Measurements from ENCODE around the gene FEV.

Gene FEV

DNA sequence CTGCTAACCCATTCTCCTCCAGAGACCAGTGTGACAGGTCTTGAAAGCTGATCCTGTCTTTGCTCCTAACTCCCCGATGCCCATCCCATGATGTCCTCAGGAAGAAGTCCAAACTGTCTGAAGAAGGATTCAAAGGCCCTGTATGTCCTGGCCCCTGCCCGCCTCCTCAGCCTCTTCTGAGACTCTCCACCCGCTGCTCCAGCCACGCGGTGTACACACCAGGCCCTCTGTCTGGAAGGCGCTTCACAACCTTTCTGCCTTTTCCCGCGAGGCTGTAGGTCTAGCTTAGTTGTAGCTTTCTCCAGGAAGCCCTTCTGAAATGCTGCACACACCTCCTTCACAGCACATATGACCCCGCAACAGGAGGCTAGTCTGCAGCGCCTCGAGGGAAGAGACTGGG is 31.7 kb upstream of the FEV start:
- DNase-seq: no peak

- no peak for DNase-seq
Measured at GRCh38 chr2:219010873-219011272, 25.9 kb upstream of the FEV start.

GRCh38 chr2:219010162-219010756 is 25.3 kb upstream of the FEV start:
- peak; percentile 43 for DNase-seq

DNA sequence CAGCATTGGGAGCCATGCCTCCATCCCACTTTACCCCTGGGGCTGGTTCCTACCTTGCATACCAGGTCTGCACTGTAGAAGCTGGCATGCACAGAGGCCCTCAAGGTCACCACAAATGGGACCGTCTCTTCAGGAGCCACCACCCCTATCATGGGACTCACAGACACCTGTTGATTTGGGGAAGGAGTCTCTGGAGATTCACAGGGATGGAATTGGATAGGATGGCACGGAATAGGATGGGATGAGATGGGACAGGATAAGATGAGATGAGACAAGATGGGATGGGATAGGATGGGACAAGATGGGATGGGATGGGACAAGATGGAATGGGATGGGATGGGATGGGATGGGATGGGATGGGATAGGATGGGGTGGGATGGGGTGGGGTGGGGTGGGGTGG is 24.3 kb upstream of the FEV start:
- no peak for DNase-seq

DNA sequence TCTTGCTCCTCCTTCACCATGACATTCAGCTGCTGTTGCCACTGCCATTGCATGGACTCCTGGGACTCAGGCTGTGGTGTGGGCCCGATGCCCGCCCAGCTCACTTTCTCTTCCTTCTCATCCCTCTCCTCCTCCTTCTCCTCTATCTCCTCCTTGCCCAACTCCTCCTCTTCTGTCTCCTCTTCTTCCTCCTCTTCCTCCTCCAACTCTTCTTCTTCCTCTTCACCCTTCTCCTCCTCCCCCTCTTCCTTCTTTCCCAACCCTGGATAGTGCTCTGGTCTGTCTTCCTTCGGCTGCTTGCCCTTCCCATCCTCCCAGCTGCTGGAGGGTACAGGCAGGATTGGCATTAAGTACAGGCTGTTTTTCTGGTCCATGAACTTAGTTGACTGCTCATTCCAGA is 19.0 kb upstream of the FEV start:
- no peak for DNase-seq

DNA sequence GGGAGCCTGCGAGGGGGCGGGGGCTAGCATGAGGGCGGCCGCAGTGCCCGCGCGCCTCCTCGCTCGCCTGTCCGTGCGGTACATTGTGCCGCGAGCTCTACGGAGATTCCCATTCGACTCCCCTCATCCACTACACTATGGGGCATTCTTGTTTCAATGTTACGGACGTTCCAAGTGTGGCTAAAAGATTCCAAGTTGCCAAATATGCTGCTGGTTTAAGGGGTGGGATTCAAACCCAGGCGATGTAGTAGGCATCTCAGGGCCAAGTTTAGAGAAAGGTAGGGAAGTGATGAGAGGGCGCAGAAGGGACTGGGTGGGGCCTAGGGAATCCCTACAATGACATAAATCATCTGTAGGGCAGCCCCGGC is 18.3 kb upstream of the FEV start:
- DNase-seq: no peak

DNA sequence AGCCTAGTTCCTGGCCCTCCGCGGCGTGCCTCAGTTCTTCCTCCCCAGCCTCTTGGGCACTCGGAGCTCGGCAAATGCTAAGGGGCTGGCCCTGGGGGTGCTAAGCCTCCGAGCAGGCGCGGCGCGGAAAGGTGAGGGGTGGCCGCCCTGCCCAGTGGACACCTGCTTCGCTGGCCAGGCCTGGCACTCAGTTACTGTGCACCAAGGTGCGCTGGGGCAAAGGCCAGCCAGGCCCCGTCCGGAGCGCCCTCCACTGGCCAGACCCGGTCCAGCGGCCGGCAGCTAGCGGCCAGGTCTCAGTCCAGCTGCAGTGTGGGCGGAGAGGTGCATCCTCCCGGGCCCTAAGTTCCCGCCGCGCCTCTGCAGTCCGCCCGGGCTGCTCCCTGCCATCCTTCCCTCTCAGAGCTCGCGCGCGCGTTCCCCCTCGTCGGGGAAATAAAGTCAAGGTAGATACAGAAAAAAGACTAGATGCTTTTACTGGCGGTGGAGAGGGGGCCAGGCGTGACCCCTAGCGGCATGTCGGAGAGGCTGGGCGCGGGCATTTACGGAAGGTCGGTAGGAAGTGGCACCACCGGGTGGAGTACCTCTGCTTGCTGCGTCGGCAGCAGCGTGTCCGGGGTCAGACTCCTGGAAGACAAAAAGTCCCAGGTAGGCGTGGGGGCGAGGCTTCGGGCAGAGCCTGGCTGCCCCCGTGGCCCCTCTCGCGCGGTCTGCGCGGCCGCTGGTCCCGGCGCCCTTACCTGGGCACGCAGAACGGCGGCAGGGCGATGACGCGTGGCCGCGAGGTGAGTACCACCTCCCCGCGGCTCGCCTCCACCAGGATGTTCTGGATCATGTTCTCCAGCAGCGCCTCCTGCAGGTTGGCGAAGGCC is 17.6 kb upstream of the FEV start:
- peak; percentile 77 for DNase-seq

DNA sequence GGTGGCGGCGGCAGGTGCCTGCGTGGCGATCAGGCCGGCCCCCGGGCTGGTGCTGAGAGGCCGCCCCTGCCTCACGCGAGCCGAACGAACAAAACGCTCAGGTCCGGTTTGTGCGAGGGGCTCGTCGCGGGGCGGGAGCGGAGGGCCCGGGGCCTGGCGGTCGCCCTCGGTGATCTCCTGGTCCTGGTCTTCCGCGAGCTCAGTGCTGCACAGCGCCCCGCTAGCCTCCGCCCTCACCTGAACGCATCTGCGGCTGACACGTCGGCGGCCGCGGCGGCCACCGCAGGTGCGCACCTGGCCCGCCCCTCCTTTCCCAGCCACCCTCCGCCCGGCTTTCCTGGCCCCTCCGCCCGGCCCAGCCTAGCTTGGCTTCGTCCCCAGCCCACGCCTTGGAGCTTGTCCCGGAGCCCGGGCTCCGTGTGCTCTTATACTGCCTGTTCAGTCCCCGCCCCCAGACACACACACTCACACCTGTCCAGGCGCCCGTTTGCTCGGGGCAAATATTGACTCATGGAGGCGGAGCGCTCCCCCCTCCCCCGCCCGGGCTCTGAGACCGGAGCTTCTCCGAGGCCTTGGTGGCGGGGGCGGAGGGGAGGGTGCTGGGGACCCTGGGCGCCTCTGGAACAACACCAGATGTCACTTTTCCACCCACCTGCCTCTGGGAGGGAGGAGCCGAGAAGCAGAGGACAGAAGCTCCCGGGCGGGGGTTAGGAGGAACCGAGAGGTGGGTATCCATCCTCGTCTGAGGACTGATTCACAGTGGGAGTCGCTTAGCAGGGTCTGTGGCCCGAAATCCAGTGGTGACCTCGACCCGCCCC is 16.8 kb upstream of the FEV start:
- DNase-seq: peak; percentile 71

DNA sequence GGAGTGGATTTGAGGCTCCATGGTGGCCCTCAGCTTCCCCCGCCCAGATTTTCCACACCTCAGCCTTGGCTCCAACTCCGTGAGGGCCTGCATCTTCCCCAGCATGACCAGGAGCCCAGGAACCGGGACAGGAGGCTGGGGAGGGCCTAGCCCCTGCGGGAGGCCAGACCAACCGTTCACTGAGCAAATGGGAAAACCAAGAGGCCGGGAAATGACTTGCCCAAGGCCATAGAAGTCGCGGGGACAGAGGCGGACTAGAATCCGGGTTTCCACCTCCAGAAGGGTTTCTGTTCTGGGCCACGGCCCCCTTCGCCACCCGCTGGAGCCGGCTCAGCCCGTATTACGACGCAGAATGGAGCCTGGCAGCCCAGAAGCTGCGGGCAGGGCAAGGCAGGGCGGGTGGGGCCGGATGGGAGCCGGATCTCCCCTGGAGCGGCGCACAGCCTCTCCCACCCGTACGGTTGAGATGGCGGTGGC is 16.2 kb upstream of the FEV start:
- DNase-seq: no peak

DNA sequence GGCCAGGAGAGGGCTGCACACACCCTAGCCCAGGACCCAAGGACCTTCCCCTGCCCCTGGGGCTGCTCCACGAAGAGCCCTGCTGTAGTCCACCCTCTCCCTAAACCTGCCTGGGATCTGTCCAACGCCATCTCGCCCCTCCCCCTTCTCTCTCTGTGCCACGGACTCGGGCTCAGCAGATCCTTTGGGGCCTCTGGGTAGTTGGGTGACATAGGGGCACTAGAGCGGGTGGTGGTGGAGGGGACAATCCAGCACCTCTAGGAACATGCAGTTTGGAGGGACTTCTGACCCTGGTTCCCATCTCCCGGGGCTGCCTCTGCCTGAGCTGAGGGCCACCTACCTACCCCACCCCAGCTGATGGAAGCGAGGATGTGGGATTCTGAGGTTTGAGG is 15.6 kb upstream of the FEV start:
- no peak for DNase-seq

- DNase-seq: no peak
Measured at GRCh38 chr2:218999881-219000568, 15.0 kb upstream of the FEV start.

GRCh38 chr2:218999021-218999880 is 14.3 kb upstream of the FEV start:
- no peak for DNase-seq

GRCh38 chr2:218998414-218999002 is 13.5 kb upstream of the FEV start:
- DNase-seq: no peak

DNA sequence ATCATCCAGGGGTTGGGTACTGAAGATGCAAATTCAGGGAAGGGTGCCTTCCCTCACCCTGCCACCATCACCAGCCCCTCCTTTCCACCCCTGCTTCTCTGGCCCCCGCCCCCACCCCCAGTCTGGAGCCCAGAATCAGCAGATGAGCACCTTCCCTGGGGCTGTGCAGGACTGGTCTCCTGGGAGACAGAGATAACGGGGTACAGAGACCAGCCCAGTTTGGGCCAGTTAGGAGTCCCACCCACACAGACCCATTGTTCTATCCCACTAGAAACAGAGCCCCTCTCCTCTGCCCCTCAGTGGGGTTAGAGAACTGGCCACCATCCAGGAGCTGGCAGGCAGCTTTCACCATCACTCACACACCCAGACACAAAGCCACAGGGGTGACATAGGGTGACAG is 12.7 kb upstream of the FEV start:
- no peak for DNase-seq

DNA sequence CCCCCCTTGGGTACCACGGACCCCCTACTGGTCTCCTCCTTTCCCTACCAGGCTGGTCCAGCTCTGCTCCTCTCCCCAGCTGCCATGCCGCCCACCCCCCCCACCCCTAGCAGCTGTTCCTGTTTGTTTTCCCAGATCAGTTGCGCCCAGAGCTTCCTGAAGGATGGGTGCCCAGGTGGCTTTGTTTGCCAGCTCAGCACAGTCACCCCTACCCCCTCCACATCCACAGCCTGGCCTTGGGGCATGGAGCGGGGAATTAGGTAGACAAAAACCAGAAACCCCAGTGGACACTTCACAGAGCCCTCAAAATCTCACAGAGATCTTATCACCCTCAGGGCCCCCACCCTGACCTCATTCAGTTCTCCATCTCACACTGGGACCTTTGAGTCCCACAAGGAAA is 12.0 kb upstream of the FEV start:
- no peak for DNase-seq

GRCh38 chr2:218995972-218996711 is 11.2 kb upstream of the FEV start:
- peak; percentile 89 for DNase-seq

- DNase-seq: no peak
Measured at GRCh38 chr2:218995561-218995960, 10.6 kb upstream of the FEV start.

DNA sequence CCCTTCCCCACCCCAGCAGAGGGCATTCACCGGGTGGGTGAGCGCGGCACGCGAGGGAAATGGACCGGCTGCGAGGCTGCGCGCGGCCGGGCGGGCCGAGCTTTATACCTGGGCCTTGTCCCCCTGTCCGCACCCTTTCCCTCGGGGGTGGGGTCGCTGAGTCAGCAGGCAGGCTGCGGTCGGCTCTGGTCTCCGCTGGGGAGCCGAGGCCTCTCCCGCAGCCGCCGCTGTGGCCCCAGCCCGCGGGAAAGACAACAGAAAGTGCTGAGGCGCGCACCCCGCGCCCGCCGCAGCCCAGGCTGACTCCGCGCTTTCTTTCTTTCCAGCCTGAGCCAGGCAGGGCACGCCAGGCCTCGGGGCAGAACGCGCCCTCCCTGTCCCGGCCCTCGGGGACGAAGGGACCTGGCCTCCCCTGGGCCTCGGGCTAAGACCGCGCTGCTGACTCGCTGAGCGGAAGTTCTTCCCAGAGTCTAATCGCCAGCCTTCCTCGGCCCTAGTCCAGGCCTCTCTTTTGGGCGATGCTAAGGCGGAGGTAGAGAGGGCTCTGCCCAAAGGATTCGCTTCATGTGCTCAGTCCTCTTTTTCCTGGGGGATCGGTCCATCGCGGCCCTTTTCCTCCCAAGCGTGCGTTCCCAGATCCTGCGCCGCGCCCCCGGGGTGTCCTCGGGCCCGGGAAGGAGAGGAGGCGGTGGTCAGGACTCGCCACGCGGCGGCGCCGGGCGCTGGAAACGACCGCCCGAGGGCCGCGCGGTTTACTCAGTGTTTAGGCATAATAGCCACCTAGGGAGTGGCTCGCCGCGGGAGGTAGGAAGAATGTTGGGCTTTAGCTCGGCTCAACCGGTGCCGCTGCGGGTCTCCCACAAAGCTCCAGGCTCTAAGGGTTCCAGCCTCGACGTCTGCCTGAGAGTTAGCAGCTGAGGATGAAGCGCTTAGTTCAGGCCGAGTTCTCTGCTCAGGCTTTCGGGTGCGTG is 8.6 kb upstream of the FEV start, which contains the start of gene CRYBA2:
TSS of gene CRYBA2 (minus strand) at position 78 of the 971 bp plus-strand sequence. CDS start 246 bp downstream, outside the sequence.
- peak; percentile 49 for DNase-seq

DNA sequence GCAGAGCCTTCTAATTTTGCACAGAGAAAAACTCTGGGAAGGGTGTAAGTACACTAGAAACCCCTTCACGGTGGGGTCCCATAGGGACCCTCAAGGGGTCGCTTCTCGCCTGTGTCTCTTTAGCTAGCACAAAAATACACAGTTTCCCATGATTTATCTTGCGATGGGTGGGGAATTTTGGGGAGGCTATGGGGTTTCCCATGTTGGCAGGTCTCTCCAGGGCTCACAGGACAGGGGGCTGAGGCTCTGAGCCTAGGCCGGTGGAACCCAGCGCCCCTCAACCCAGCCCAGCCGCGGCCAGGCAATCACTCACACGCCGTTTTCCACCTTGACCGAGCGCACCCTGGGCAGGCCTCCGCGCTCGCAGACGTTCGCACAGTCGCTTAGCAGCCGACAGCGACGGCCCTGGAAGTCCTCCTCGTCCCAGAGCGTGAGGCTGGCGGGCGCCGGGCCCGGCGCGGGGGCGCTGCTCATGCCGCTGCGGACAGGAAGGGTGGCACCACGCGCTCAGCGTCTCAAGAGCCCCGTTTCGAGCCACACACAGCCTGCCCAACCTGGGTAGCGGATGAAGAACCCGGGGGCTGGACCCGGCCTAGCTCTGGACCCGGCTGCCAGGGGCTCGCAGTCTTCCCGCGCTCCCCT is 7.8 kb upstream of the FEV start:
- peak; percentile 25 for DNase-seq
